PC-3 (cell line): ENCODE results near the gene RAP1GAP.

Source experiments
- EZH2 ChIP-seq: fragments of 300-600 bp; sonication (generic); IDR thresholded peaks from one replicate; pipeline ENCODE4 v1.6.1; 2017; ENCODE audit warnings: antibody characterized with exemption, mild to moderate bottlenecking, low read length; ENCODE audit not compliant: unreplicated experiment
- EZH2phosphoT487 ChIP-seq: fragments of 300-600 bp; sonication (generic); IDR thresholded peaks from 2 replicates; pipeline ENCODE4 v1.6.1; 2018; ENCODE audit warnings: mild to moderate bottlenecking, antibody characterized with exemption, low read length, borderline replicate concordance
- TF ChIP-seq, protein P1 (sequence below): fragments of 300-600 bp; sonication (generic); conservative IDR thresholded peaks from 2 replicates; pipeline ENCODE4 v1.5.1; 2017; ENCODE audit warnings: antibody characterized with exemption, low read depth, mild to moderate bottlenecking, low read length

DNA sequence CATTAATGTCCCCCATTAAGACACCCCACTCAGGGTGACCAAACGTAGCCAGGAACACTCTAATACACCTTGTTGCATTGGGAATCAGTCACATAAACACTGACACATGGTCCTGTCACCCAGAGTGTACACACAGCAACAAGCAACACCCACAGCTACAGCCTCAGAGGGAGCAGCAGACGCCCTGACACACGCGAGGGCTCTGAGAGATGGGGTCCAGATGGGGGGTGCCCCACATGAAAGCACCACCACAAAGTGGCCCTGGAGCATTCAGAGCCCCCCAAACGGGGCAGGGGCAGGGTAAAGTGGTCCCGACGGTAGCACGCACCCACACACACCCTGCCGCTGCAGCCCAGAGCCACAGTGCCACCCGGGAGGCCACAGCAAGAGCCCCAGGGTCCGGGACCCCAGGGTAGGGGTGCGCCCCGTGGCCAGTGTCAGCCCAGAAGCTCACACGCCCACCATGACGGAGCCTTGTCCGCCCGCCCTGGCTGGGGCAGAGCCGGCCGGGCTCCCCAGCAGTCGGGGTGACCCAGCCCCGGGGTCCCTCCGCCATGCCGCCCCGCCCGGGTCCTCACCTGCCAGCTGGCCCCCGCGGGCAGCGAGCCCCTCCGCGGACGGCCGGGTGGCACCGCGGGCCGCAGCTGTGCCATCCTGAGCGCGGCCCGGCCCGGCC is 47.3 kb downstream of the RAP1GAP start:
- TF ChIP-seq, protein P1, sequence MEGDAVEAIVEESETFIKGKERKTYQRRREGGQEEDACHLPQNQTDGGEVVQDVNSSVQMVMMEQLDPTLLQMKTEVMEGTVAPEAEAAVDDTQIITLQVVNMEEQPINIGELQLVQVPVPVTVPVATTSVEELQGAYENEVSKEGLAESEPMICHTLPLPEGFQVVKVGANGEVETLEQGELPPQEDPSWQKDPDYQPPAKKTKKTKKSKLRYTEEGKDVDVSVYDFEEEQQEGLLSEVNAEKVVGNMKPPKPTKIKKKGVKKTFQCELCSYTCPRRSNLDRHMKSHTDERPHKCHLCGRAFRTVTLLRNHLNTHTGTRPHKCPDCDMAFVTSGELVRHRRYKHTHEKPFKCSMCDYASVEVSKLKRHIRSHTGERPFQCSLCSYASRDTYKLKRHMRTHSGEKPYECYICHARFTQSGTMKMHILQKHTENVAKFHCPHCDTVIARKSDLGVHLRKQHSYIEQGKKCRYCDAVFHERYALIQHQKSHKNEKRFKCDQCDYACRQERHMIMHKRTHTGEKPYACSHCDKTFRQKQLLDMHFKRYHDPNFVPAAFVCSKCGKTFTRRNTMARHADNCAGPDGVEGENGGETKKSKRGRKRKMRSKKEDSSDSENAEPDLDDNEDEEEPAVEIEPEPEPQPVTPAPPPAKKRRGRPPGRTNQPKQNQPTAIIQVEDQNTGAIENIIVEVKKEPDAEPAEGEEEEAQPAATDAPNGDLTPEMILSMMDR, result no peak
- no peak for TF ChIP-seq EZH2
- TF ChIP-seq EZH2phosphoT487, result no peak
